HUES64 (cell line): ENCODE measurements around the gene ALDH4A1. TPM values are rescaled to one million over a fixed set of nuclear protein-coding genes. Genes with fewer than 3 reads are reported as not detected.

Source experiments
- H3K27ac ChIP-seq: 2 replicates; pipeline ENCODE4 v1.7.0; 2013; ENCODE audit warnings: low read depth, low read length, inconsistent platforms
- H3K27me3 ChIP-seq: 2 replicates; pipeline ENCODE4 v1.6.1; 2013; ENCODE audit warnings: mild to moderate bottlenecking, low read length; ENCODE audit not compliant: insufficient read depth
- H3K36me3 ChIP-seq: 2 replicates; pipeline ENCODE4 v1.6.1; 2013; ENCODE audit warnings: mild to moderate bottlenecking, low read length; ENCODE audit not compliant: insufficient read depth
- H3K4me1 ChIP-seq: 2 replicates; pipeline ENCODE4 v1.6.1; 2013; ENCODE audit warnings: mild to moderate bottlenecking, low read length, moderate library complexity; ENCODE audit not compliant: insufficient read depth
- H3K4me3 ChIP-seq: 2 replicates; pipeline ENCODE4 v1.5.1; 2013; ENCODE audit warnings: mild to moderate bottlenecking, low read length, moderate library complexity
- H3K9ac ChIP-seq: 2 replicates; pipeline ENCODE4 v1.6.1; 2013; ENCODE audit warnings: mild to moderate bottlenecking, low read depth, low read length
- H3K9me3 ChIP-seq: 2 replicates; pipeline ENCODE4 v1.6.1; 2013; ENCODE audit warnings: low read depth, low read length; ENCODE audit not compliant: insufficient read depth
- WGBS: fragments of 150-250, 120-280 bp; methylation state at CpG from one replicate; pipeline ENCODE4 v1.1.7; 2013; ENCODE audit warnings: missing lambda C conversion rate; 5-methylcytosine and 5-hydroxymethylcytosine counted together
- polyA plus RNA-seq, 2 experiments: library from polyadenylated mRNA; stranded (reverse); fragments of 50-300 nt; gene quantifications; one replicate each; pipeline ENCODE4 v1.2.3, GENCODE V29; 2013

Gene ALDH4A1, protein sequence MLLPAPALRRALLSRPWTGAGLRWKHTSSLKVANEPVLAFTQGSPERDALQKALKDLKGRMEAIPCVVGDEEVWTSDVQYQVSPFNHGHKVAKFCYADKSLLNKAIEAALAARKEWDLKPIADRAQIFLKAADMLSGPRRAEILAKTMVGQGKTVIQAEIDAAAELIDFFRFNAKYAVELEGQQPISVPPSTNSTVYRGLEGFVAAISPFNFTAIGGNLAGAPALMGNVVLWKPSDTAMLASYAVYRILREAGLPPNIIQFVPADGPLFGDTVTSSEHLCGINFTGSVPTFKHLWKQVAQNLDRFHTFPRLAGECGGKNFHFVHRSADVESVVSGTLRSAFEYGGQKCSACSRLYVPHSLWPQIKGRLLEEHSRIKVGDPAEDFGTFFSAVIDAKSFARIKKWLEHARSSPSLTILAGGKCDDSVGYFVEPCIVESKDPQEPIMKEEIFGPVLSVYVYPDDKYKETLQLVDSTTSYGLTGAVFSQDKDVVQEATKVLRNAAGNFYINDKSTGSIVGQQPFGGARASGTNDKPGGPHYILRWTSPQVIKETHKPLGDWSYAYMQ
- polyA plus RNA-seq (2013, experiment 1 of 2) = 20.7 TPM
- 17.5 TPM for polyA plus RNA-seq (2013, experiment 2 of 2)

DNA sequence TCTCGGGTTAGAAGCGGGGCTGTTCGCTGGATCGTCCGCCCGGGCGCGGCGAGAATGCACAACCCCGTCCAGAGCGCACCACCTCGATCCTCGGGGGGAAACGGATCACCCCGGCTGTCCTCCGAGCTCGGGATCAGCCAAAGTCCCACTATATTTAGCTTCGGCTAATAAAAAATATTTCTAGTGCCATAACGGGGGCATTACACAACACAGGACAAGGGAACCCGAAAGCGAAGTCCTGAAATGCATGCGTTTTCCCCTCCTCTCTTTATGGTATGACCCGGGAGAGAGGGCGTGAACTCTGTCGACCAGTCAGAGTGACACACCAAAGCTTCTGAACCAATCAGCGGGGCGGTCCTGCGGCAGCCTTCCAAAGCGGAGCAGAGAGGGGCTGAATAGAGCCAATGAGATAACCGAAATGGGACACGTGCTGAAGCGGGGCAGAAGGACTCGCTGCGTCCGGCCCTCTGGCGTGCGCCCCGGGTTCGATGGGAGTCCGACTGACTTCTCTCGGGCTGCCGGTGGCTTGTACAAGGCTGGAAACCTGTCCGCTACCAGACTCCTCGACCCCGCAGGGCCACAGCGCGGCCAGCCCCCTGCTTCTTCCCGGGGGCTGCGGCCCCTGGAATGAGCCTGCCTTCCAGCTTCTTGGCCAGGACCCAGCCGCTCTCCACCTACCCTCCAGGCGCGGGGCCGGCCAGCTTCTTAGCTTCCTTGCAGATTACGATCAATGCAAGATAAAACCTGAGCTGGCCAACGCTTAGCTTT, at the start of gene ALDH4A1:
TSS of gene ALDH4A1 (minus strand) at position 33 of the 768 bp plus-strand sequence. CDS start at position 1, 32 bp downstream.
- Histone ChIP-seq H3K9me3 (no peaks in the 10 kb centered on the region), H3K36me3 (no peaks in the 10 kb centered on the region; the same call in 1 of the 2 replicates), H3K4me1 (peaks cover 4% of the 10 kb centered on the region; the same call in 1 of the 2 replicates), H3K27ac (peak within 1 kb of the TSS; percentile 88), H3K9ac (peak within 1 kb of the TSS; percentile 94), H3K27me3 (peaks cover 11% of the 10 kb centered on the region; the same call in 1 of the 2 replicates), H3K4me3 (peak within 1 kb of the TSS; percentile 92)
- WGBS = under 1% methylated on average over 55 of the region's 55 CpGs

DNA sequence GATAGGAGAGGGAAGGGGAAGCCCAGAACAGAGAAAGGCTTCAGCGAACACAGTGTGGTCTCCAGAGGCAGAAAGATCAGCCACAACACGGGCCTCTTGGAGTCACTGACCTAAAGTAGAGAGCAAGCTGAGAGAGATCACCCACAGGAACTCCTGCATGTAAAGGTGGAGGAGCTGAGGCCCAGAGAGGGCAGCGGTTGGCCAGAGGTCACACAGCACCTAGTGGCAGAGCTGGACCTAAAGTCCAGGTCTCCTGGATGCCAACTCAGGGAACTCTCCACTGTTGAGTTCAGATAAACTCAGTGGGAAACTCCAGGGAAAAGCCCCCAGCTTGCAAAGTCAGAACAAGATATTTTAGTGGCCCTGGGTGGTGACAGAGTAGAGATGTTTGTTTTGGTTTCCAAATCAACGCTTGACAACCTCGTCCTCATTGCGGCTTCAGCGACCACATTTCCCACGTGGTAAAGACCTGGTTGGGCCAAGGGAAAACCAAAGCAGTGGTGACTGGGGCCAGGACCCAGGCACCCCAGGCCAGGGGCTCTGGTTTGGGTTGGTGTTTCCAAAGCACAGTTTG, 49.5 kb upstream of the ALDH4A1 start:
- peaks cover 20% of the 10 kb centered on the region for H3K27me3 ChIP-seq
- H3K27ac ChIP-seq = no peak overlapping the region
- no peaks in the 10 kb centered on the region for H3K36me3 ChIP-seq
- no peak overlapping the region for H3K4me3 ChIP-seq
- no peak overlapping the region for H3K9ac ChIP-seq
- peaks cover 31% of the 10 kb centered on the region for H3K4me1 ChIP-seq
- WGBS = 88% methylated on average over 8 of the region's 8 CpGs
- H3K9me3 ChIP-seq = no peaks in the 10 kb centered on the region

DNA sequence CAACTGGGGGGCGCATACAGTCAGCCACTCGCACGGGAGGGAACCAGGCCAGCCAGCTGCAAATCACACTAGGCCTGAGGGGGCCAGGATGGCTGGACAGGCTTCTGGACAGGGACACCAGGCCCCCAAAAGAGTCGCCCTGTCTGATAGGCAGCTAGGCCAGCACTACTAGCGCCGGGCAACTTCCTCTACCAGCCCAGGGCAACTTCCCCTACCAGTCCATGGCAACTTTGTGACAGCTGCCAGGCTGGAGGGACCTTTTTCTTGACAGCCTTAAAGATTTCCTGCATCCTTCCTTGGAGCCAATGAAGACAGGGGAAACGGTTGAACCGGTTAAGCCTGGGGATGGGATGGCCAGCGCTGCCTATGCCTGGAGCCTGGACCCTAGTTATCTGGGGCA, 49.1 kb upstream of the ALDH4A1 start:
- Histone ChIP-seq H3K4me3 (no peak overlapping the region), H3K4me1 (peaks cover 31% of the 10 kb centered on the region), H3K9me3 (no peaks in the 10 kb centered on the region), H3K36me3 (no peaks in the 10 kb centered on the region), H3K27ac (0 out of 2 replicates have a peak overlapping the region, but pooled peaks have one; percentile 22), H3K9ac (no peak overlapping the region), H3K27me3 (peaks cover 20% of the 10 kb centered on the region)
- 82% methylated on average over 9 of the region's 9 CpGs for WGBS

DNA sequence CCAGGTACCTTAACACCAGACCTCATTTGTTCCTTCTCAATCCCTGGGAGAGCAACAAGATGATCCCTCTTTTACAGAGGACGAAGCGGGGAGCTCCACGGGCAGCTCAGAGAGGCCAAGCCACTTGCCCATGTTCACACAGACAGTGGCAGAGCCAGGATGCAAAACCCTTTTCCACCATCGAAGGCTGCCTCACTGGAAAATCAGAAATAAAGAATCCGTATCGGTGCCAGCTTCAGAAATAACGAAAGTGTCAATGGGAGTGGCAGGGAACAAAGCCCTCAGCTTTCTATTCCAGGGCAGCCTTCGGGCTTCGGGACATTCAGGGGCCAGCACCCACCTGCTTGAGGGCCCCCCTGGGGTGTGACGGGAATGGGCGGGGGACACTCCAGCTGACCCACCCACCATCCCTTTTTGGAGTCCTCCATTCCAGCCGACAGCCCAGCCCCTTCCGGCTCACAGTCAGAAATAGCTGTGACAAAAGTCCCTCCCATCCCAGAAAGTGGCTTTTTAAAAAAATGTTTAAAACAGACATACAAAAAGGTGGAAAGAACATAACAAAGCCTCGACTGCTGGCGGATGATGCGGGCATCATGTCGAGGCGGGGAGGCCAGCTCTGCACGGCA, 48.2 kb upstream of the ALDH4A1 start:
- 70% methylated on average over 19 of the region's 19 CpGs for WGBS
- H3K36me3 ChIP-seq = no peaks in the 10 kb centered on the region
- peak overlapping the region; percentile 9 for H3K4me3 ChIP-seq
- H3K9ac ChIP-seq = peak overlapping the region; percentile 41; the same call in 1 of the 2 replicates
- H3K4me1 ChIP-seq = peaks cover 36% of the 10 kb centered on the region
- no peaks in the 10 kb centered on the region for H3K9me3 ChIP-seq
- H3K27me3 ChIP-seq = peaks cover 16% of the 10 kb centered on the region
- H3K27ac ChIP-seq = peak overlapping the region; percentile 77

DNA sequence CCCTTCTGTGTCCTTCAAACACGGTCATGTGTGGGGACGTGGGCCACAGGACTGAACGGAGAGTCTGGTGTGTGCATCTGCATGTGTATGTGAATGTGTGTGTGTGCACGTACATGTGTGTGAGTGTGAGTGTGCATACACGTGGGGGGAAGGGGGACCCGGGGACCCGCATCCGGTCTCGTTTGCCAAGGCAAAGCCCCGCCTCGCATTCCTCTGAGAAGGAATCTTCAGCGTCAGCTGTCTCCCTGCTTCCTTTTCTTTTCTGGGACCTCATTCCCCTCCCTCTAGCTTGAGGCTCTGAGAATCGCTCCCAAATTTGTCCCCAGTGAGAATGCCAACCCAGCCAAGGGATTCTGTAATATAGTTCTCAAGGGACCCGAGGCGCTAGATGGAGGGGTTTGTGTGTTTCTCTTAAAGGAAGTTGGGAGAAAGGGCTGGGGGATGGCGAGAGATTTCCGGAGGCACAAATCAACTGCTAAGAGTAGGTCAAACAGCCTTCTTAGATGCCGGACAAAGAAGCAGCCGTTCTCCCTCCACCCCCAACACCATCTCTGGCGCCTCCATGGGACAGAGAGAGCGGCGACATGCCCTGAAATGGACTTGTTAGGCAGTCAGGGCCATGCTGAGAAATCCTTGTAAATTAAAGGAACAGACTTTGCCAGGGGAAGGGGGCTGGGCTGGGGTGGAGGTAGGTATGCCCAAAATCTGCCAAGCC, 47.5 kb upstream of the ALDH4A1 start:
- no peaks in the 10 kb centered on the region for H3K9me3 ChIP-seq
- H3K4me1 ChIP-seq = peaks cover 38% of the 10 kb centered on the region
- H3K9ac ChIP-seq = peak overlapping the region; percentile 41
- H3K36me3 ChIP-seq = no peaks in the 10 kb centered on the region
- H3K27me3 ChIP-seq = peaks cover 9% of the 10 kb centered on the region
- H3K27ac ChIP-seq = peak overlapping the region; percentile 77
- peak overlapping the region; percentile 9 for H3K4me3 ChIP-seq
- WGBS = 17% methylated on average over 22 of the region's 22 CpGs

DNA sequence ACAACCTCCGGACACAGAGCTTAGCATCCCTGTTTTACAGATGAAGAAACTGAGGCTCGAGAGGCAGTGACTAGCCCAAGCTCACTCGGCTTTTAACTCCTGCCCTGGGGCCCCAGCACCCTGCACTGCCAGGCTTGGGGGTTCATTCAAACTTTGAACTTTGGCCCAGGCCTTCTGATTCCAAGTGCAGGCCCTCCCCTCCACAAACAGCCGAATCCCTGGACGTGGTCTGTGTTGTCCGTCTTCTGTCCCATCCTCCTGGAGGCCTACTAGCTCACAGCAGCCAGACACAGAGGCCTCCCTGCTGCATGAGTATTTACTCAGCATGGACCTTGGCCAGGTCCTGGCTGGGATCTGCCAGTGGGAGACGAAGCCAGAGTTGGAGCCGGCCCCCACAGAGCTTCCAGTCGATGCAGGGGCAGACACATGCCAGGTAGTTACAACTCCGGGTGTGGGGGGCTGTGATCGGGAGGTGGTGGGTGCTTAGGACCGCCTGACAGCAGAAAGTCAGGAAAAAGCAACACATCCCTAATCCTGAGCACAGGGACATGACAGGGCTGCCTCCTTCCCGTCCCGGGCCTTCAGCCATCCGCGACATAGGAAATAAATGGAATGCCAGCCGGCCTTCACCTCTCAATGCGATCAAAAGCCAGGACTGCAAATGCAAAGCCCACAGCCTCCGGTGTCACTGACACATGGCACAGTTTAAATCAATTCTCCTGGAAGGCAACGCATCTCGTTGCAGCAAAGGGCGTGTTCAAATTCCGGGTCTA, 46.7 kb upstream of the ALDH4A1 start:
- Histone ChIP-seq H3K9me3 (no peaks in the 10 kb centered on the region), H3K27ac (peak overlapping the region; percentile 77), H3K27me3 (peaks cover 2% of the 10 kb centered on the region; the same call in 1 of the 2 replicates), H3K4me3 (peak overlapping the region; percentile 9; the same call in 1 of the 2 replicates), H3K36me3 (no peaks in the 10 kb centered on the region), H3K4me1 (peaks cover 36% of the 10 kb centered on the region), H3K9ac (peak overlapping the region; percentile 41)
- 67% methylated on average over 22 of the region's 23 CpGs for WGBS

DNA sequence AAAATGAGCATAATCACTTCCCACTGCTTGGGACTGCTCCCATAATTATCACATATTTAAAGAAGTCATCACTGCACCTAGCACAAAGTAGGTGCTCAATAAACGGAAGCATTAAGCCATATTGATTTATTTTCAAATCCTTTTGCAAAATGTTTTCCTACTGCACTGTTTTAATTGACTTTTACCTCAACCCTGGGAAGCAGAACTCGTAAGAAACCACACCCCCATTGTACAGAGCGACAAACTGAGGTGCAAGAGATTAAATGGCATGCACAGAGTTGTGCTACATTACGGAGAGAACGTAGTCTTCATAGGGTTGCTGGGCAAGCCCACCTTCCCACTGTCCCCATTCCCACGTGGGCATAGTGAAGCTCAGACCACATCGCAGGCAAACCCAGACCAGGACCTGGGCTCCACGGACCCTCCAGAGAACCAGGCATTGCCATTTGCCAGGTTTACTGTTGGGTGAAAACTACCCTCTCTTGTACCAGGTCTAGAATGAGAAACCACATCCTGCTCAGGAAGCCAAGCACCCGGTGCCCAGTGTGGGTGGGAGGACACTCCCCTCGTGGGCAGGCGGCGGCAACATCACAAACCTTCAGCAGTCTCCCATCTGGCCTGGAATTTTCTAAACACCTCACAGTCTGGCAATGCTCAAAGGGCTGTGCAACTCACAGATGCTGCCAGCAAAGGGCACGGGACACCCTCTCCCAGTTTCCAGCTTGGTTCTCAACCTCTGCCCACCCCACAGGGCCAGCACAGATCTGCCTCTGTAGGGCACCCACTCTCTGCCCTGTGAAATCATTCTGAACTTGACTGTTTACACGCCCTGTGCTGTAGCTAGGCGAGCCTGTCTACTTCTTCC, 45.9 kb upstream of the ALDH4A1 start:
- Histone ChIP-seq H3K36me3 (no peaks in the 10 kb centered on the region), H3K4me1 (peaks cover 36% of the 10 kb centered on the region), H3K27ac (no peak overlapping the region; the same call in 1 of the 2 replicates), H3K4me3 (no peak overlapping the region), H3K9ac (no peak overlapping the region), H3K27me3 (no peaks in the 10 kb centered on the region), H3K9me3 (no peaks in the 10 kb centered on the region)
- 80% methylated on average over 15 of the region's 15 CpGs for WGBS

DNA sequence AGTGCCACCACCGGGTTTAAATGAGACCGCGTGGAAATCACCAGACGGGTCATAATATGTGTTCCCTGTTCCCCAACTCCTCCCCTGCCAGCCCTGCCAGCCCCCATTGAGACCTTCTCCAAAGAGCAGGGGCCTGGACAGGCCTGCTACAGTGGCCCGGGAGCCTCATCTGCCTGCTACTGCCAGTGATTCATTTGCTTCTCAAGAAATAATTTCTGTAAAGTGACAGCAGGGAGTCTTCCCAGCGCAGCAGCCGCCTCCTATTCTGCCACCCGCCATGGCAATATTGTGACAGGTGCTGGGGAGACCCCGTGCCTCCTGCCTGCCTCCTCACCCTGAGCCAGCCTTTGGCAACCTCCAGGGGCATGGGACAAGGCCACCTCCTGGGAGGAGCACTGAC, 45.2 kb upstream of the ALDH4A1 start:
- no peaks in the 10 kb centered on the region for H3K27me3 ChIP-seq
- 90% methylated on average over 9 of the region's 9 CpGs for WGBS
- H3K9ac ChIP-seq = no peak overlapping the region
- no peak overlapping the region for H3K4me3 ChIP-seq
- no peaks in the 10 kb centered on the region for H3K36me3 ChIP-seq
- H3K9me3 ChIP-seq = no peaks in the 10 kb centered on the region
- peaks cover 36% of the 10 kb centered on the region for H3K4me1 ChIP-seq
- H3K27ac ChIP-seq = no peak overlapping the region
